HepG2 (cell line): ENCODE results near the gene KISS1R. TPM values are rescaled to one million over a fixed set of nuclear protein-coding genes. Genes with fewer than 3 reads are reported as not detected.

Source experiments
- FOXP1 ChIP-seq, 2 experiments: fragments of 450-650 bp in 1 of 2; IDR thresholded peaks; 2 replicates each; pipeline ENCODE4 v1.6.1; 2017 to 2018; ENCODE audit warnings: antibody characterized with exemption in 1 of 2
- GABPA ChIP-seq, 2 experiments: IDR thresholded peaks; 2 replicates each; pipeline ENCODE4 v1.6.1; 2011 to 2016; ENCODE audit warnings: low read depth in 2 of 2, low read length in 1 of 2, missing biosample characterization in 1 of 2, missing genetic modification characterization in 1 of 2
- HES4 ChIP-seq: sonication (generic); formaldehyde crosslinking; IDR thresholded peaks from 2 replicates; pipeline ENCODE4 v1.9.0; 2021; ENCODE audit warnings: mild to moderate bottlenecking, missing genetic modification reagents, borderline replicate concordance
- PAWR ChIP-seq: sonication (generic); formaldehyde crosslinking; IDR thresholded peaks from 2 replicates; pipeline ENCODE4 v1.4.0; 2020; ENCODE audit warnings: missing genetic modification reagents, mild to moderate bottlenecking, borderline replicate concordance
- PRPF4 ChIP-seq: fragments of 200-400 bp; formaldehyde crosslinking; IDR thresholded peaks from 2 replicates; pipeline ENCODE4 v1.6.1; 2016; ENCODE audit warnings: low read length, low read depth; ENCODE audit not compliant: poor library complexity, severe bottlenecking
- SKI ChIP-seq: fragments of 450-650 bp; IDR thresholded peaks from one replicate; pipeline ENCODE4 v1.6.1; 2018; ENCODE audit warnings: mild to moderate bottlenecking; ENCODE audit not compliant: partially characterized antibody
- THYN1 ChIP-seq: sonication (generic); formaldehyde crosslinking; IDR thresholded peaks from 2 replicates; pipeline ENCODE4 v1.8.1; 2023; ENCODE audit warnings: low read depth, mild to moderate bottlenecking, moderate library complexity, missing genetic modification reagents, borderline replicate concordance
- ZNF432 ChIP-seq: sonication (generic); formaldehyde crosslinking; IDR thresholded peaks from 2 replicates; pipeline ENCODE4 v1.5.0; 2020; ENCODE audit warnings: missing genetic modification reagents, mild to moderate bottlenecking, borderline replicate concordance
- ZNF652 ChIP-seq: IDR thresholded peaks from 2 replicates; pipeline ENCODE4 v1.6.1; 2016; ENCODE audit warnings: low read depth, borderline replicate concordance
- polyA plus RNA-seq, 8 experiments: library from polyadenylated mRNA; depleted of rRNA in 3 of 8; stranded (reverse) in 7 of 8; unstranded in 1 of 8; fragments of >200 nt; fragmentation: Illumina TruSeq in 4 of 8; extraction: Trizol in 4 of 8; gene quantifications; 2 replicates each; pipeline versions ENCODE4 v1.2.1 to v1.2.3, GENCODE V29; 2011 to 2016; ENCODE audit warnings: low read depth in 4 of 8, missing spikeins in 1 of 8, mixed read lengths in 1 of 8; ENCODE audit not compliant: insufficient read depth in 1 of 8
- total RNA-seq, 5 experiments: library from RNA; depleted of rRNA; stranded (reverse); fragments of >200 nt; fragmentation: Illumina TruSeq; extraction: Trizol; gene quantifications; 2 replicates each; pipeline ENCODE4 v1.2.3, GENCODE V29; 2016; ENCODE audit warnings: low read depth in 1 of 5
- TF ChIP-seq, protein P1 (sequence below): sonication (generic); formaldehyde crosslinking; IDR thresholded peaks from 2 replicates; pipeline ENCODE4 v1.4.0; 2020; ENCODE audit warnings: mild to moderate bottlenecking, missing genetic modification reagents
- TF ChIP-seq, protein P2 (sequence below): sonication (generic); formaldehyde crosslinking; IDR thresholded peaks from 2 replicates; pipeline ENCODE4 v1.4.0; 2020; ENCODE audit warnings: mild to moderate bottlenecking, missing genetic modification reagents
- TF ChIP-seq, protein P3 (sequence below): sonication (generic); formaldehyde crosslinking; IDR thresholded peaks from 2 replicates; pipeline ENCODE4 v1.5.1; 2020; ENCODE audit warnings: mild to moderate bottlenecking, missing genetic modification reagents
- TF ChIP-seq, protein P4 (sequence below): sonication (generic); formaldehyde crosslinking; IDR thresholded peaks from 2 replicates; pipeline ENCODE4 v1.8.1; 2023; ENCODE audit warnings: mild to moderate bottlenecking, moderate library complexity, missing genetic modification reagents

The KISS1R gene
- total and polyA plus RNA-seq, 2 of the 13 experiments (the other 11 are each of a cell fraction or from before 2014, with no cell fraction given): 1.1 to 10.2 TPM

DNA sequence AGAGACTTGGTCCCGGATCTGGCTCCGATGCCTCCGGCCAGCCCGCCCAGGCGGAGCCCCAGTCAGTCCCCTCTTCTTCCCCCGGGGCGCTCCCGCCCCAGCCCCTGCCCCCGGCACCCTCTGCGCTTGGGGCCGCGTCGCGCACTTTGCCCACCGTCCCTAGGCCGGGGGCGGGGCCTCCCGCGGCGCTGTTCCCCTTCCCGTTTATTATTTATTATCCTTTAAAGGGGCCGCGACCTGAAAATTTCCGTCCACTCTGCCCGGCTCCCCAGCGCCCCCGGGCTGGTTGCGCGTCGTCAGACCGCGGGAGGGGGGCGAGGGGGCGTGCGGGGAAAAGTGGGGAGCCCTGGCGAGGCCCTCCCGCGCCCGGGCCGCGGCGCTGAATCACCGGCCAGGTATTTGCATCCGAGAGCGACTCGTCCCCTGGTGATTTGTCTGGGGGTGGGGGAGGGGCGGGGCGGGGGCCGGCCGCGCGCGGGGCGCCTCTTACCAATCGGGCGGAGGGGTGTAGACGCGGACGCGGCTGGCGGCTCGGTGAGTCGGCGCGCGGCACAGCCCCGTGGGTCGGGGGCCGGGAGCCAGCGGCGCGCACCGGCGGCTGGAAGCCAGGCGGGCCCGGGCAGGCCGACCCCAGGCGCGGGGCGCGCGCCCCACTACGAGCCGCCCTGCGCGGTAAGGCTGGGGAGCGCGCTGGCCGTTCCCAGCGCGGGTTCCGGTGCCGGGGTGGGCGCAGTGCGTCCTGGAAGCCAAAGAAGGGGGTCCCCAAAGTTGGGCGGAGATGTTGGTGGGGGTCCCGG, 8.6 kb downstream of the KISS1R start, which contains the start of gene ARID3A (continued):
- TF ChIP-seq, protein P1, sequence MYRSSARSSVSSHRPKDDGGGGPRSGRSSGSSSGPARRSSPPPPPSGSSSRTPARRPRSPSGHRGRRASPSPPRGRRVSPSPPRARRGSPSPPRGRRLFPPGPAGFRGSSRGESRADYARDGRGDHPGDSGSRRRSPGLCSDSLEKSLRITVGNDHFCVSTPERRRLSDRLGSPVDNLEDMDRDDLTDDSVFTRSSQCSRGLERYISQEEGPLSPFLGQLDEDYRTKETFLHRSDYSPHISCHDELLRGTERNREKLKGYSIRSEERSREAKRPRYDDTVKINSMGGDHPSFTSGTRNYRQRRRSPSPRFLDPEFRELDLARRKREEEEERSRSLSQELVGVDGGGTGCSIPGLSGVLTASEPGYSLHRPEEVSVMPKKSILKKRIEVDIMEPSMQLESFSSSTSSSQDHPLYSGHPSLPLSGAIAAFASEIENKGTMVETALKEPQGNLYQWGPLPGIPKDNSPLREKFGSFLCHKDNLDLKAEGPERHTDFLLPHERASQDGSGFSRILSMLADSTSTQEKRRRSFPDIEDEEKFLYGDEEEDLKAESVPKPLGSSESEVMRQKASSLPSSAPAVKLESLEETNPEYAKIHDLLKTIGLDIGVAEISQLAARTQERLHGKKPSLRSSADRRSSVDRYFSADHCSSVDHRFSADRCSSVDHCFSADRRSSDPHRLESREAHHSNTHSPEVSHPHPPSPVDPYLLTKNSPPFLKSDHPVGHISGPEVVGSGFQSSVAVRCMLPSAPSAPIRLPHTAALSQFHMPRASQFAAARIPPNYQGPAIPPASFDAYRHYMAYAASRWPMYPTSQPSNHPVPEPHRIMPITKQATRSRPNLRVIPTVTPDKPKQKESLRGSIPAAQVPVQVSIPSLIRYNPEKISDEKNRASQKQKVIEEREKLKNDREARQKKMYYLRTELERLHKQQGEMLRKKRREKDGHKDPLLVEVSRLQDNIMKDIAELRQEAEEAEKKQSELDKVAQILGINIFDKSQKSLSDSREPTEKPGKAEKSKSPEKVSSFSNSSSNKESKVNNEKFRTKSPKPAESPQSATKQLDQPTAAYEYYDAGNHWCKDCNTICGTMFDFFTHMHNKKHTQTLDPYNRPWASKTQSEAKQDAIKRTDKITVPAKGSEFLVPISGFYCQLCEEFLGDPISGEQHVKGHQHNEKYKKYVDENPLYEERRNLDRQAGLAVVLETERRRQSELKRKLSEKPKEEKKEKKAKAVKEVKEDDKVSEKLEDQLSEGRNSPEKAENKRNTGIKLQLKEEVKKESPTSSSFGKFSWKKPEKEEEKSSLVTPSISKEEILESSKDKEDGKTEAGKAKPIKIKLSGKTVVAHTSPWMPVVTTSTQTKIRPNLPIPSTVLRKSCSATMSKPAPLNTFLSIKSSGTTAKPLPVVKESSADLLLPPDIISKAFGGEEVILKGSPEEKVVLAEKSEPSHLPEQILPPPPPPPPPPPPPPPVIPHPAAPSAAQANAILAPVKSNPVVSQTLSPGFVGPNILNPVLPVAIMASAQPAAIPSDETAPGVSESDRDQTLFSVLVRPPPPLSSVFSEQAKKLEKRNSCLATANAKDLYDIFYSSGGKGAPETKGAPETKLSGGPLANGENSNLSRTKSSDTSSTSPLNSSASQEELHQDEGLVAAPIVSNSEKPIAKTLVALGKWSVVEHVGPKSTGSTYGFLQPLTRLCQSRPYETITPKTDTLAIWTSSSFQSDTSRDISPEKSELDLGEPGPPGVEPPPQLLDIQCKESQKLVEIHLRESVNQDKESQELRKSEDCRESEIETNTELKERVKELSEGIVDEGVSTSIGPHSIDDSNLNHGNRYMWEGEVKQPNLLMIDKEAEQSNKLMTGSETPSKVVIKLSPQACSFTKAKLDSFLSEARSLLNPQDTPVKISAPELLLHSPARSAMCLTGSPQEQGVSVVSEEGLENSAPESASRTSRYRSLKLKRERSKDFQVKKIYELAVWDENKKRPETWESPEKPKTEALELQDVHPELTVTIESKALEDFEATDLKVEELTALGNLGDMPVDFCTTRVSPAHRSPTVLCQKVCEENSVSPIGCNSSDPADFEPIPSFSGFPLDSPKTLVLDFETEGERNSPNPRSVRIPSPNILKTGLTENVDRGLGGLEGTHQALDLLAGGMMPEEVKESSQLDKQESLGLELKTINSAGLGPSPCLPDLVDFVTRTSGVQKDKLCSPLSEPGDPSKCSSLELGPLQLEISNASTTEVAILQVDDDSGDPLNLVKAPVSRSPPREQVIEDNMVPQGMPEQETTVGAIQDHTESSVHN (CRISPR knock-in tag): no peak
- TF ChIP-seq PRPF4: no peak
- no peak for TF ChIP-seq FOXP1 (IDR thresholded peaks at IDR 0.05)
- peak; percentile 18; the same call in 1 of the 2 replicates for TF ChIP-seq FOXP1 (CRISPR knock-in tag; IDR thresholded peaks at IDR 0.05)
- TF ChIP-seq SKI: no peak
- TF ChIP-seq PAWR (CRISPR knock-in tag): peak; percentile 38; the same call in 1 of the 2 replicates
- TF ChIP-seq, protein P2, sequence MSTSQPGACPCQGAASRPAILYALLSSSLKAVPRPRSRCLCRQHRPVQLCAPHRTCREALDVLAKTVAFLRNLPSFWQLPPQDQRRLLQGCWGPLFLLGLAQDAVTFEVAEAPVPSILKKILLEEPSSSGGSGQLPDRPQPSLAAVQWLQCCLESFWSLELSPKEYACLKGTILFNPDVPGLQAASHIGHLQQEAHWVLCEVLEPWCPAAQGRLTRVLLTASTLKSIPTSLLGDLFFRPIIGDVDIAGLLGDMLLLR (CRISPR knock-in tag): no peak
- TF ChIP-seq THYN1 (CRISPR knock-in tag): no peak
- no peak for TF ChIP-seq ZNF432 (CRISPR knock-in tag)
- TF ChIP-seq HES4: no peak; the same call in 1 of the 2 replicates
- TF ChIP-seq ZNF652 (CRISPR knock-in tag): no peak
- TF ChIP-seq, protein P3, sequence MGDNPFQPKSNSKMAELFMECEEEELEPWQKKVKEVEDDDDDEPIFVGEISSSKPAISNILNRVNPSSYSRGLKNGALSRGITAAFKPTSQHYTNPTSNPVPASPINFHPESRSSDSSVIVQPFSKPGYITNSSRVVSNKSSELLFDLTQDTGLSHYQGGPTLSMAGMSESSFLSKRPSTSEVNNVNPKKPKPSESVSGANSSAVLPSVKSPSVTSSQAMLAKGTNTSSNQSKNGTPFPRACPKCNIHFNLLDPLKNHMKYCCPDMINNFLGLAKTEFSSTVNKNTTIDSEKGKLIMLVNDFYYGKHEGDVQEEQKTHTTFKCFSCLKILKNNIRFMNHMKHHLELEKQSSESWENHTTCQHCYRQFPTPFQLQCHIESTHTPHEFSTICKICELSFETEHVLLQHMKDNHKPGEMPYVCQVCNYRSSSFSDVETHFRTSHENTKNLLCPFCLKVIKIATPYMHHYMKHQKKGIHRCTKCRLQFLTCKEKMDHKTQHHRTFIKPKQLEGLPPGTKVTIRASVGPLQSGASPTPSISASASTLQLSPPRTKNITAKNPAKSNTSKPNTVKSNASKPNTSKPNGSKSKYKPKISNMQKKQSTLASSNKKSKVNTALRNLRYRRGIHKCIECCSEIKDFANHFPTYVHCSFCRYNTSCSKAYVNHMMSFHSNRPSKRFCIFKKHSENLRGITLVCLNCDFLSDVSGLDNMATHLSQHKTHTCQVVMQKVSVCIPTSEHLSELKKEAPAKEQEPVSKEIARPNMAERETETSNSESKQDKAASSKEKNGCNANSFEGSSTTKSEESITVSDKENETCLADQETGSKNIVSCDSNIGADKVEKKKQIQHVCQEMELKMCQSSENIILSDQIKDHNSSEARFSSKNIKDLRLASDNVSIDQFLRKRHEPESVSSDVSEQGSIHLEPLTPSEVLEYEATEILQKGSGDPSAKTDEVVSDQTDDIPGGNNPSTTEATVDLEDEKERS (CRISPR knock-in tag): no peak
- TF ChIP-seq GABPA (IDR thresholded peaks at IDR 0.05; ENCODE audit: low read depth, low read length): no peak
- TF ChIP-seq GABPA (CRISPR knock-in tag; IDR thresholded peaks at IDR 0.05; ENCODE audit: low read depth): 0 out of 2 replicates have a peak, but pooled peaks have one; percentile 10
- TF ChIP-seq, protein P4, sequence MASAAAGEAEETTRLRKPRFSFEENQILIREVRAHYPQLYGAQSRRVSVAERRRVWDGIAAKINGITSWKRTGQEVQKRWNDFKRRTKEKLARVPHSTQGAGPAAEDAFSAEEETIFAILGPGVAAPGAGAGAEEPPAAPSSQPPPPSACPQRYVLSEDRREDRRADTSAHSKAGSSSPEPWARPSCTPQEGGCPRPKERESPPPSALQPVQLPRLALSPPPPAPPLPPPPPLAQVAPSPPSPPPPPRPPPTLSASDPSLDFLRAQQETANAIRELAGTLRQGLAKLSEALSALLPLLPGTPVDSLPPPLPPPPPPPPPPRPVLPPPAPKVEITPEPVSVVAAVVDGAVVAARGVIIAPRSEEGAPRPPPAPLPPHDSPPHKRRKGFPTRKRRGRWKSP (CRISPR knock-in tag): no peak
